Retinal pigment epithelial cell (primary cell): Measurements from ENCODE around the gene B3GNT7.

Experiments
- DNase-seq: peaks from one replicate; pipeline ENCODE4 v3.0.0-alpha.2; 2010; ENCODE audit warnings: low read depth
- H3K4me3 ChIP-seq: 2 replicates; pipeline ENCODE4 v1.5.1; 2011; ENCODE audit warnings: mild to moderate bottlenecking, low read length, control low read depth, moderate library complexity
- TF ChIP-seq, protein P1 (sequence below): conservative IDR thresholded peaks from 2 replicates; pipeline ENCODE4 v1.5.1; 2011; ENCODE audit warnings: low read depth, low read length, control low read depth, inconsistent platforms

B3GNT7 gene

DNA sequence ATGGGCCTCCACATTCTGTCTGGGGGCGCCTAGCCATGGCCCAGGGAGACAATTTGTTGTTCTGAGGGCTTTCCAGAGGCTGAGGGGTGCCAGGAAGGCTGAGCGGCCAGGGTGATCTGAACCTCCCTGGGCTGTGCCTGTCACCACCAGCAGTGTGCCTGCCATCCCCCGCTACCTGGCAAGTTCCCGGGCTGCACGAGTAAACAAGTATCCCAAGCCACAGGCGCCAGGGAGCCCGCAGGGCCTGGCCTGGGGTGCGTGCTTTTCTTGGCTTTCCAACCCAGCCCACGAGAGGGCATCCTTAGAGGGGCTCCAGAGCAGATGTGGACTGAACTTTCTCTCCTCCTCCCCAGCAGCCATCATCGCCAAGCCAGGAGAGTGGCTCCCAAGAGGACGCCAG lies 35.1 kb upstream of the B3GNT7 start:
- TF ChIP-seq, protein P1, sequence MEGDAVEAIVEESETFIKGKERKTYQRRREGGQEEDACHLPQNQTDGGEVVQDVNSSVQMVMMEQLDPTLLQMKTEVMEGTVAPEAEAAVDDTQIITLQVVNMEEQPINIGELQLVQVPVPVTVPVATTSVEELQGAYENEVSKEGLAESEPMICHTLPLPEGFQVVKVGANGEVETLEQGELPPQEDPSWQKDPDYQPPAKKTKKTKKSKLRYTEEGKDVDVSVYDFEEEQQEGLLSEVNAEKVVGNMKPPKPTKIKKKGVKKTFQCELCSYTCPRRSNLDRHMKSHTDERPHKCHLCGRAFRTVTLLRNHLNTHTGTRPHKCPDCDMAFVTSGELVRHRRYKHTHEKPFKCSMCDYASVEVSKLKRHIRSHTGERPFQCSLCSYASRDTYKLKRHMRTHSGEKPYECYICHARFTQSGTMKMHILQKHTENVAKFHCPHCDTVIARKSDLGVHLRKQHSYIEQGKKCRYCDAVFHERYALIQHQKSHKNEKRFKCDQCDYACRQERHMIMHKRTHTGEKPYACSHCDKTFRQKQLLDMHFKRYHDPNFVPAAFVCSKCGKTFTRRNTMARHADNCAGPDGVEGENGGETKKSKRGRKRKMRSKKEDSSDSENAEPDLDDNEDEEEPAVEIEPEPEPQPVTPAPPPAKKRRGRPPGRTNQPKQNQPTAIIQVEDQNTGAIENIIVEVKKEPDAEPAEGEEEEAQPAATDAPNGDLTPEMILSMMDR = no peak
- DNase-seq = no peak
- no peak overlapping the region for H3K4me3 ChIP-seq

DNA sequence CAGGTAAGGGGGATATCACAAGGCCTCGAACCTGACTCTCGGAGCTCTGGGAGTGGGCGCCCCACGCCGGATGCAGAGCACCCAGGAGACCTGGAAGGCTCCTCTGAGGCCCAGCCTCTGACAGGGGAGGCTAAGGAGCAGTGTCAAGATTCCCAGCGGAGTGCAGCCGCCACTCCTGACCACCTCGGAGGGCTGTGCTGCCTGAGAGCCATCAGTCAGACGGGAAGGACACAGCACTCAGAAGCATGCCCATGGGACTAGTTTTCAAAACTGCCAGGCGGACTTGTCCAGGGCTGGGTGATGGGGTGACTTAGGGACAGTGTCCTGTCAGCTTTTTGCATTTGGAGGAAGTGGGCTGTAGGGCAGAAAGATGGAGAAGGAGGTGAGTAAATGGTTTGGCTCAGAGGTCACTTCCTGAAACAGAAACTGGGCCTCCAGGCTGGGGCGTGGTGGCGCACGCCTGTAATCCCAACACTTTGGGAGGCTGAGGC lies 34.6 kb upstream of the B3GNT7 start:
- no peak for DNase-seq
- H3K4me3 ChIP-seq = no peak overlapping the region
- TF ChIP-seq, protein P1 = no peak

DNA sequence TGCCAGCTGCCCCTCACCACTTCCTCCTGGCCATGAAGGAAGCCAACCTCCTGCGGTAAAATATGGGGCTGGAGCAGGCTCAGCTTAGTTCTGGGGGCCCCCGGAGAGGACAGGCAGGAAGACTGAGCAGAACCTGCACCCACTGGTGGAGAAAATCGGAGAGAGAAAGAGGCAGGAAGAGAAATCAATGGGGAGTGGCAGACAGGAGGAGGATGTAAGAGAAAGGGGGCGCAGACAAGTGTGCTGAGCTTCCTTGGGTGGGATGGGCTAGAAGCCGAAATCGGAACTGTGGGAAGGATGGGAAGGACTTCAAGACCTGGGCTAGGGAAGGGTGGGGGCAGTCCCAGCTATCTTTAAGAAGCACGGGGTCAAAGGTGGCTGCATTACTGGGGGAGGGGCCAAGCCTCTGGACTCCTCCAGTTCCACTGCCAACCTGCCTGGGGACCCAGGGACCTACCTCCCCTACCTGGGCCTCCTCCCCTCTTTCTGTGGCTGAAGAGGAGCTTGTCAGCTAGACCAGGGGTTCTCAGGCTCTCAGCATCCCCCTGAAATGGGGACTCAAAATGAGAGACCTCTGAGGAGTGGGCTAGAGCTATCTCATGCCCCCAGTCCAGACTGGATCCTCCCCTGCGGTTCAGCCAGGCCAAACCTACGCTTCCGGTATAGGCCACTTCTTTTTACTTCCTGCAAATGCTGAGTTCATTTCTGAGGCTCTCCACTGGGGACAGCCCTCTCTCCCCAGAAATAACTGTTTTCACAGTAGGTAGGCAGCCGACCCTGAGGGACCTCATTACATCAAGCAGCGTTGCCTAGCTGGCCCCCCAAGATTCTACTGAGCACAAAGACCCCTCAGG lies 33.6 kb upstream of the B3GNT7 start:
- TF ChIP-seq, protein P1 = no peak
- no peak overlapping the region for H3K4me3 ChIP-seq
- DNase-seq = no peak

DNA sequence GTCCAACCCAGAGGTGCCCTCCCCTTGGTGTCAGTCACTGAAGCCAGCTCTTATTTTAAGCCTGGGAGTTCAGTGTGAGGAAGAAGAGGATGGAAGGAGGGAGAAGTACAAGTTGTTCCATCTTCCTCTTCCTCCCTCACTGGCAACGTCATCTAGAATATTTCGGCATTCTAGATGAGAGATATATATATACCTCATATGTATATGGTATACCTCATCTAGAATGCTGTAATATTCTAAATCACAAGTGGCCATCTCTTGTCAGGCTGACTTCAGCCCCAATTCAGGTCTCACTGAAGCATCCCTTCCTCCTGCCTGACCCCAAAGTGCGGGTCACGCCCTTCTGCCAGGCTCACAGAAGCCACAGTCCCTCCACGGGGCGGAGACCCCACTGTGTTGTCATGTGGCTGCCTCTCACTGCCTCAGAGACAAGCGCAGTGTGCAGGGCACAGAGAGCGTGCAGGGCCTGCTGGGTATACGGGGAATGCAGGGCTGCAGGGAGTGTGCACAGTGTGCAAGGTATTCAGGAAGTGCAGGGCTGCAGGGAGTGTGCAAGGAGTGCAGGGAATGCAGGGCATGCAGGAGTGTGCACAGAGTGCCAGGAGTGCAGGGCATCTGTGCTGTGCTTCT lies 32.8 kb upstream of the B3GNT7 start:
- TF ChIP-seq, protein P1 = no peak
- no peak for DNase-seq
- no peak overlapping the region for H3K4me3 ChIP-seq

DNA sequence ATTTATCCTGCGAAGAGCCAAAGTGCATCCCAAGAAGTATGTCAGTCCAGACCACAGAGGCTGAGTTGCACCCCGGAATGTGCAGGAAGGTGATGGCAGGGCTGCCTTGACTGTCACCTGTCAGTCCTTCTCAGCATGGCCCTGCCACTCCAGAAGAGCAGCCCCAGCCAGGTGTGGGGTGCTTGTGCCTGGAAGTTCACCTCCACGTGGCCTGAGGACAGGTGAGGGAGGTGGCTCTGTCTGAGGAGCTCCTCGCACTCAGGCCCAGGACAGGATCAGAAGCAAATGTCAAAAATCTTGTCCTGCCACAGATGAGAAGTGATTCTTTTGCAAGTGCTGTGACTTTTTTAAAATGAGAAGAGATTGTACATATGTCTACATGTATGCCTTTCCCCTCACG lies 31.4 kb upstream of the B3GNT7 start:
- no peak for DNase-seq
- TF ChIP-seq, protein P1 = no peak
- H3K4me3 ChIP-seq = no peak overlapping the region

DNA sequence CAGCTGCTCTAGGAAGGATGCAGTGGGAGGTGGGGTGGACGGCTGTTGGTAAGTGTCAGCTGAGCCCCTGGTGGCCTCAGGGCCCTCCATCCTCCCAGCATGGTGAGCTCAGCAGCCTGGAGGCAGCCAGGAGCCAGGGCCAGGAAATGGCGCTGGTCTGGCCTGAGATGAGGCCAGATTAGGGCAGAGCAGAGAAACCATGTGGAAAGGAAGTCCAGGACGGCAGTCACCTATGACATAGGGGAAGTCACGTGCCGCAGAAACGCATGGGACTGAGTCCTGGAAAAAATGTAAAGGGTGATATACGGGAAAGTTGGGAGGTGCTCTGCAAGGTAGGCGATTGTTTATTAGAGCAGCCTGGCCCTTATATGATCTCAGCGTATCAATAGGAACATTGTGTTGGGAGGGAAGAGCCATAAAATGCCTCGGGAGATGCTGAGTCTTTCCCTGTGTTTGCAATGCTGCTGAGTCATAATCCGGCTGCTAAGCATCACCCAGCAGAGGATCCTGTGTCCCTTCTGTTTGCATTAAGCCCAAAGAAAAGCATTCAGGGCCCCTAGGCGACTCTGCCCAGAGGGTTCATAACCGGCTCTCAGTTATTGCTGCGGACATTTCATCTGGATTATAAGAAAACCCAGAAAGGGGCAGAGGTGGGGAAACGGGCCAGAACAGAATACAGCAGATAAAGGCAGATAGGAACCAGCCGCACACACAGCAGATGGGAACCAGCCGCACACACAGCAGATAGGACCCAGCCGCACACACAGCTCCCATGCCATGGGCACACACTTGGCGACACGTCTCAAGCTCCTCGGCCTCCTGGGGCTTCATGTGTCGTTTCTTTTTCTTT lies 30.3 kb upstream of the B3GNT7 start:
- no peak overlapping the region for H3K4me3 ChIP-seq
- TF ChIP-seq, protein P1 = no peak
- peak; percentile 79 for DNase-seq
